K562 (cell line): ENCODE data around the gene UBR4. TPM values are rescaled to one million over a fixed set of nuclear protein-coding genes. Genes with fewer than 3 reads are reported as not detected.

Source experiments
- CBX2 ChIP-seq: fragments of 200-600 bp; sonication (generic); IDR thresholded peaks from one replicate; pipeline ENCODE4 v1.6.1; 2012; ENCODE audit warnings: mild to moderate bottlenecking, low read length, inconsistent platforms; ENCODE audit not compliant: insufficient read depth, poor library complexity, severe bottlenecking
- EP300 ChIP-seq: IDR thresholded peaks from 2 replicates; pipeline ENCODE4 v1.6.1; 2012; ENCODE audit warnings: low read length, improper control_type of control experiment
- EP400 ChIP-seq: fragments of 450-650 bp; IDR thresholded peaks from 2 replicates; pipeline ENCODE4 v1.6.1; 2017; ENCODE audit warnings: antibody characterized with exemption, mild to moderate bottlenecking, moderate library complexity
- FOXO4 ChIP-seq: fragments of 450-650 bp; formaldehyde crosslinking; IDR thresholded peaks from 2 replicates; pipeline ENCODE4 v1.4.0; 2020; ENCODE audit warnings: mild to moderate bottlenecking, moderate library complexity
- MCM3 ChIP-seq: fragments of 450-650 bp; IDR thresholded peaks from 2 replicates; pipeline ENCODE4 v1.6.1; 2016
- PHB ChIP-seq: fragments of 250-450 bp; sonication (Bioruptor Pico); IDR thresholded peaks from 2 replicates; pipeline ENCODE4 v1.5.0; 2021
- PTTG1 ChIP-seq: fragments of 450-650 bp; IDR thresholded peaks from 2 replicates; pipeline ENCODE4 v1.6.1; 2016; ENCODE audit warnings: low read depth, mild to moderate bottlenecking, missing genetic modification characterization, missing compliant biosample characterization
- RBM17 ChIP-seq: fragments of 200-400 bp; formaldehyde crosslinking; IDR thresholded peaks from 2 replicates; pipeline ENCODE4 v1.6.1; 2017; ENCODE audit warnings: low read depth, mild to moderate bottlenecking, low read length, borderline replicate concordance
- SMARCB1 ChIP-seq: IDR thresholded peaks from 2 replicates; pipeline ENCODE4 v1.6.1; 2011; ENCODE audit warnings: improper control_type of control experiment, low read depth; ENCODE audit not compliant: insufficient read length
- SRSF9 ChIP-seq: fragments of 200-400 bp; formaldehyde crosslinking; IDR thresholded peaks from 2 replicates; pipeline ENCODE4 v1.6.1; 2017; ENCODE audit warnings: low read depth, low read length, borderline replicate concordance
- ZNF436 ChIP-seq: fragments of 250-450, 450-650 bp; sonication (Bioruptor Pico); formaldehyde crosslinking; IDR thresholded peaks from 2 replicates; pipeline ENCODE4 v1.7.0; 2020; ENCODE audit warnings: mild to moderate bottlenecking
- ZNF586 ChIP-seq: fragments of 450-650 bp; formaldehyde crosslinking; conservative IDR thresholded peaks from 2 replicates; pipeline ENCODE4 v1.4.0; 2020; ENCODE audit warnings: mild to moderate bottlenecking, moderate library complexity
- polyA plus RNA-seq, 8 experiments: library from polyadenylated mRNA; depleted of rRNA in 4 of 8; stranded (reverse) in 5 of 8; unstranded in 3 of 8; fragments of >200 nt; fragmentation: Nextera tagmentation in 2 of 8; fragmentation: Illumina TruSeq in 1 of 8; extraction: Ambion mirVana in 2 of 8; extraction: Trizol in 1 of 8; gene quantifications; 2 replicates each; pipeline versions ENCODE4 v1.2.1 to v1.2.3, GENCODE V29; 2011 to 2014; ENCODE audit warnings: inconsistent platforms in 1 of 8, missing spikeins in 1 of 8
- total RNA-seq, 7 experiments: library from RNA; depleted of rRNA in 6 of 7; stranded (reverse); fragments of >200 nt in 6 of 7; fragmentation: Illumina TruSeq in 2 of 7; extraction: Trizol in 2 of 7; gene quantifications; 2 replicates each; pipeline versions ENCODE4 v1.2.1 to v1.2.3, GENCODE V29; 2011 to 2021; ENCODE audit warnings: low replicate concordance in 1 of 7
- TF ChIP-seq, protein P1 (sequence below): fragments of 250-450 bp; sonication (Bioruptor Pico); IDR thresholded peaks from 2 replicates; pipeline ENCODE4 v1.4.0; 2020; ENCODE audit warnings: mild to moderate bottlenecking, moderate library complexity, borderline replicate concordance
- TF ChIP-seq, protein P2 (sequence below): IDR thresholded peaks from 2 replicates; pipeline ENCODE4 v1.6.1; 2012; ENCODE audit warnings: low read depth, low read length, improper control_type of control experiment, borderline replicate concordance
- TF ChIP-seq, protein P3 (sequence below): conservative IDR thresholded peaks from 2 replicates; pipeline ENCODE4 v1.6.1; 2011; ENCODE audit warnings: low read depth, mild to moderate bottlenecking, low read length; ENCODE audit not compliant: control insufficient read depth

Gene UBR4
- total and polyA plus RNA-seq, 9 of the 15 experiments (the other 6 are each of a cell fraction or from before 2014, with no cell fraction given), result 55.4 to 277 (median 123) TPM

GRCh38 chr1:19137158-19137557 is 72.9 kb downstream of the UBR4 start (continued):
- TF ChIP-seq, protein P1, sequence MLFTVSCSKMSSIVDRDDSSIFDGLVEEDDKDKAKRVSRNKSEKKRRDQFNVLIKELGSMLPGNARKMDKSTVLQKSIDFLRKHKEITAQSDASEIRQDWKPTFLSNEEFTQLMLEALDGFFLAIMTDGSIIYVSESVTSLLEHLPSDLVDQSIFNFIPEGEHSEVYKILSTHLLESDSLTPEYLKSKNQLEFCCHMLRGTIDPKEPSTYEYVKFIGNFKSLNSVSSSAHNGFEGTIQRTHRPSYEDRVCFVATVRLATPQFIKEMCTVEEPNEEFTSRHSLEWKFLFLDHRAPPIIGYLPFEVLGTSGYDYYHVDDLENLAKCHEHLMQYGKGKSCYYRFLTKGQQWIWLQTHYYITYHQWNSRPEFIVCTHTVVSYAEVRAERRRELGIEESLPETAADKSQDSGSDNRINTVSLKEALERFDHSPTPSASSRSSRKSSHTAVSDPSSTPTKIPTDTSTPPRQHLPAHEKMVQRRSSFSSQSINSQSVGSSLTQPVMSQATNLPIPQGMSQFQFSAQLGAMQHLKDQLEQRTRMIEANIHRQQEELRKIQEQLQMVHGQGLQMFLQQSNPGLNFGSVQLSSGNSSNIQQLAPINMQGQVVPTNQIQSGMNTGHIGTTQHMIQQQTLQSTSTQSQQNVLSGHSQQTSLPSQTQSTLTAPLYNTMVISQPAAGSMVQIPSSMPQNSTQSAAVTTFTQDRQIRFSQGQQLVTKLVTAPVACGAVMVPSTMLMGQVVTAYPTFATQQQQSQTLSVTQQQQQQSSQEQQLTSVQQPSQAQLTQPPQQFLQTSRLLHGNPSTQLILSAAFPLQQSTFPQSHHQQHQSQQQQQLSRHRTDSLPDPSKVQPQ (CRISPR knock-in tag), result no peak
- TF ChIP-seq, protein P2, sequence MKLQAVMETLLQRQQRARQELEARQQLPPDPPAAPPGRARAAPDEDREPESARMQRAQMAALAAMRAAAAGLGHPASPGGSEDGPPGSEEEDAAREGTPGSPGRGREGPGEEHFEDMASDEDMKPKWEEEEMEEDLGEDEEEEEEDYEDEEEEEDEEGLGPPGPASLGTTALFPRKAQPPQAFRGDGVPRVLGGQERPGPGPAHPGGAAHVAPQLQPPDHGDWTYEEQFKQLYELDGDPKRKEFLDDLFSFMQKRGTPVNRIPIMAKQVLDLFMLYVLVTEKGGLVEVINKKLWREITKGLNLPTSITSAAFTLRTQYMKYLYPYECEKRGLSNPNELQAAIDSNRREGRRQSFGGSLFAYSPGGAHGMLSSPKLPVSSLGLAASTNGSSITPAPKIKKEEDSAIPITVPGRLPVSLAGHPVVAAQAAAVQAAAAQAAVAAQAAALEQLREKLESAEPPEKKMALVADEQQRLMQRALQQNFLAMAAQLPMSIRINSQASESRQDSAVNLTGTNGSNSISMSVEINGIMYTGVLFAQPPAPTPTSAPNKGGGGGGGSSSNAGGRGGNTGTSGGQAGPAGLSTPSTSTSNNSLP, result no peak
- no peak for TF ChIP-seq PHB (CRISPR knock-in tag)
- TF ChIP-seq EP400, result no peak
- no peak for TF ChIP-seq PTTG1
- no peak for TF ChIP-seq EP300
- no peak for TF ChIP-seq ZNF436 (CRISPR knock-in tag)
- TF ChIP-seq CBX2, result no peak
- TF ChIP-seq, protein P3, sequence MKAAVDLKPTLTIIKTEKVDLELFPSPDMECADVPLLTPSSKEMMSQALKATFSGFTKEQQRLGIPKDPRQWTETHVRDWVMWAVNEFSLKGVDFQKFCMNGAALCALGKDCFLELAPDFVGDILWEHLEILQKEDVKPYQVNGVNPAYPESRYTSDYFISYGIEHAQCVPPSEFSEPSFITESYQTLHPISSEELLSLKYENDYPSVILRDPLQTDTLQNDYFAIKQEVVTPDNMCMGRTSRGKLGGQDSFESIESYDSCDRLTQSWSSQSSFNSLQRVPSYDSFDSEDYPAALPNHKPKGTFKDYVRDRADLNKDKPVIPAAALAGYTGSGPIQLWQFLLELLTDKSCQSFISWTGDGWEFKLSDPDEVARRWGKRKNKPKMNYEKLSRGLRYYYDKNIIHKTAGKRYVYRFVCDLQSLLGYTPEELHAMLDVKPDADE, result no peak
- no peak for TF ChIP-seq RBM17
- TF ChIP-seq SMARCB1, result no peak
- TF ChIP-seq ZNF586 (CRISPR knock-in tag), result no peak
- no peak for TF ChIP-seq MCM3
- no peak for TF ChIP-seq SRSF9
- TF ChIP-seq FOXO4, result no peak
- TF ChIP-seq, all 486 proteins: peak for 5
